HG03457 (cell line): ENCODE data around the gene C1S.
A peak's percentile ranks its signal among the peaks of the same experiment; 100 is the strongest.
"Not testable (repeated sequence)": the region's sequence is repeated elsewhere in the genome, so short reads cannot be mapped to it uniquely, and the experiment has no call there.

Experiments used
- ATAC-seq: cut with Tn5 transposase; IDR thresholded peaks from one replicate; pipeline ENCODE4 v1.9.1; 2021; ENCODE audit warnings: moderate number of reproducible peaks; ENCODE audit not compliant: unreplicated experiment

C1S gene

GRCh38 chr12:7101694-7102131, 41.2 kb downstream of the C1S start:
- ATAC-seq: no peak

GRCh38 chr12:7102582-7102981, 42.1 kb downstream of the C1S start:
- no peak for ATAC-seq

- ATAC-seq: no peak
Measured at GRCh38 chr12:7103837-7104584, 43.5 kb downstream of the C1S start.

GRCh38 chr12:7106082-7106481, 45.6 kb downstream of the C1S start:
- ATAC-seq: no peak

GRCh38 chr12:7107181-7107580, 46.7 kb downstream of the C1S start:
- not testable (repeated sequence) for ATAC-seq

GRCh38 chr12:7107636-7108002, 47.1 kb downstream of the C1S start:
- ATAC-seq: no peak

GRCh38 chr12:7108003-7108795, 47.7 kb downstream of the C1S start:
- peak; percentile 65 for ATAC-seq

GRCh38 chr12:7108796-7109571, 48.5 kb downstream of the C1S start, which contains the start of gene C1RL:
Gene C1RL, minus strand, starts transcription at chr12:7109214. Its CDS starts 34 bp downstream, at chr12:7109180.
- ATAC-seq: no peak

GRCh38 chr12:7109572-7109920, 49.0 kb downstream of the C1S start:
- ATAC-seq: no peak

GRCh38 chr12:7110661-7111060, 50.1 kb downstream of the C1S start:
- ATAC-seq: no peak

GRCh38 chr12:7112041-7112440, 51.5 kb downstream of the C1S start:
- ATAC-seq: no peak

- ATAC-seq: no peak
Measured at GRCh38 chr12:7113389-7113871, 52.9 kb downstream of the C1S start.

- ATAC-seq: no peak
Measured at GRCh38 chr12:7114008-7114407, 53.5 kb downstream of the C1S start.

- no peak for ATAC-seq
Measured at GRCh38 chr12:7114851-7115250, 54.3 kb downstream of the C1S start.

- no peak for ATAC-seq
Measured at GRCh38 chr12:7116196-7116595, 55.7 kb downstream of the C1S start.

- ATAC-seq: no peak
Measured at GRCh38 chr12:7116916-7117315, 56.4 kb downstream of the C1S start.

- ATAC-seq: no peak
Measured at GRCh38 chr12:7117670-7118069, 57.2 kb downstream of the C1S start.

GRCh38 chr12:7118881-7119280, 58.4 kb downstream of the C1S start:
- no peak for ATAC-seq

- no peak for ATAC-seq
Measured at GRCh38 chr12:7120166-7120565, 59.6 kb downstream of the C1S start.
